OCI-LY1 (cell line): ENCODE data around the gene NUDT5.

Experiments used
- H2AFZ ChIP-seq: fragments of 200-600 bp; sonication (generic), shearing (Covaris generic); 2 replicates; pipeline ENCODE4 v1.6.0; 2014; ENCODE audit warnings: antibody characterized with exemption, mild to moderate bottlenecking, low read length
- H3F3A ChIP-seq: fragments of 200-600 bp; sonication (generic), shearing (Covaris generic); 2 replicates; pipeline ENCODE4 v1.6.0; 2014; ENCODE audit warnings: mild to moderate bottlenecking, antibody characterized with exemption, low read length, moderate library complexity; ENCODE audit not compliant: insufficient read depth
- H3K27ac ChIP-seq: fragments of 200-600 bp; sonication (generic); 2 replicates; pipeline ENCODE4 v1.5.1; 2014; ENCODE audit warnings: low read length, mixed run types, mild to moderate bottlenecking, low read depth; ENCODE audit not compliant: poor library complexity, severe bottlenecking
- H3K27me3 ChIP-seq: fragments of 200-600 bp; sonication (generic); 2 replicates; pipeline ENCODE4 v1.6.0; 2014; ENCODE audit warnings: antibody characterized with exemption, mild to moderate bottlenecking, low read length, moderate library complexity; ENCODE audit not compliant: insufficient read depth
- H3K36me3 ChIP-seq: fragments of 200-600 bp; sonication (generic); 2 replicates; pipeline ENCODE4 v1.6.1; 2014; ENCODE audit warnings: mild to moderate bottlenecking, antibody characterized with exemption, low read length, moderate library complexity, mixed read lengths; ENCODE audit not compliant: insufficient read depth
- H3K4me1 ChIP-seq: fragments of 200-600 bp; sonication (generic); 2 replicates; pipeline ENCODE4 v1.5.1; 2014; ENCODE audit warnings: mild to moderate bottlenecking, low read length, moderate library complexity; ENCODE audit not compliant: insufficient read depth, severe bottlenecking
- H3K4me2 ChIP-seq: fragments of 200-600 bp; sonication (generic), shearing (Covaris generic); 2 replicates; pipeline ENCODE4 v1.6.1; 2014; ENCODE audit warnings: low read length
- H3K4me3 ChIP-seq: fragments of 200-600 bp; sonication (generic); 2 replicates; pipeline ENCODE4 v1.5.1; 2014; ENCODE audit warnings: low read length, low read depth, mild to moderate bottlenecking, mixed read lengths; ENCODE audit not compliant: poor library complexity, severe bottlenecking
- H3K79me2 ChIP-seq: fragments of 200-600 bp; shearing (Covaris generic); 2 replicates; pipeline ENCODE4 v1.6.1; 2016; ENCODE audit warnings: mixed run types, low read length, mixed read lengths; ENCODE audit not compliant: insufficient read depth
- H3K9ac ChIP-seq: fragments of 200-600 bp; sonication (generic), shearing (Covaris generic); 2 replicates; pipeline ENCODE4 v1.6.1; 2014; ENCODE audit warnings: mild to moderate bottlenecking, low read length, mixed read lengths
- H3K9me2 ChIP-seq: fragments of 200-600 bp; sonication (generic), shearing (Covaris generic); 2 replicates; pipeline ENCODE4 v1.6.1; 2014; ENCODE audit warnings: low read depth, mild to moderate bottlenecking, low read length, mixed read lengths
- H3K9me3 ChIP-seq: fragments of 200-600 bp; shearing (Covaris generic); 2 replicates; pipeline ENCODE4 v1.6.1; 2014; ENCODE audit warnings: low read length, mixed read lengths
- H4K20me1 ChIP-seq: fragments of 200-600 bp; sonication (generic), shearing (Covaris generic); 2 replicates; pipeline ENCODE4 v1.6.0; 2016; ENCODE audit warnings: mild to moderate bottlenecking, low read length; ENCODE audit not compliant: insufficient read depth
- CTCF ChIP-seq: fragments of 200-600 bp; sonication (generic), shearing (Covaris generic); IDR thresholded peaks from 2 replicates; pipeline ENCODE4 v1.5.1; 2017; ENCODE audit warnings: mild to moderate bottlenecking, antibody characterized with exemption, low read length, moderate library complexity, mixed read lengths
- EZH2 ChIP-seq: fragments of 200-600 bp; sonication (generic), shearing (Covaris generic); IDR thresholded peaks from 2 replicates; pipeline ENCODE4 v1.8.0; 2017; ENCODE audit warnings: borderline replicate concordance, mixed run types, mild to moderate bottlenecking, antibody characterized with exemption, low read length, moderate library complexity, mixed read lengths

NUDT5 gene

GRCh38 chr10:12158111-12158510, 37.6 kb downstream of the NUDT5 start:
- H3K27ac ChIP-seq = no peak overlapping the region

GRCh38 chr10:12156367-12157123, 39.1 kb downstream of the NUDT5 start:
- Histone ChIP-seq H4K20me1 (no peaks in the 10 kb centered on the region), H3K9me2 (no peaks in the 10 kb centered on the region), H3K27ac (no peak overlapping the region), H2AFZ (no peak overlapping the region), H3K36me3 (peaks cover 37% of the 10 kb centered on the region), H3K79me2 (no peaks in the 10 kb centered on the region), H3K9ac (no peak overlapping the region), H3K9me3 (no peaks in the 10 kb centered on the region), H3K4me2 (no peak overlapping the region), H3K4me1 (no peaks in the 10 kb centered on the region), H3K27me3 (no peaks in the 10 kb centered on the region), H3F3A (no peaks in the 10 kb centered on the region), H3K4me3 (no peak overlapping the region)
- no peak for TF ChIP-seq EZH2
- no peak for TF ChIP-seq CTCF

More at GRCh38 chr10:12158111-12158510, 37.6 kb downstream of the NUDT5 start:
- H2AFZ ChIP-seq = no peak overlapping the region
- no peaks in the 10 kb centered on the region for H3K9me3 ChIP-seq
- no peaks in the 10 kb centered on the region for H4K20me1 ChIP-seq
- H3K79me2 ChIP-seq = no peaks in the 10 kb centered on the region
- no peak overlapping the region for H3K4me3 ChIP-seq
- H3K36me3 ChIP-seq = peaks cover 50% of the 10 kb centered on the region
- H3F3A ChIP-seq = no peaks in the 10 kb centered on the region
- no peak overlapping the region for H3K9ac ChIP-seq
- no peaks in the 10 kb centered on the region for H3K4me1 ChIP-seq
- no peaks in the 10 kb centered on the region for H3K9me2 ChIP-seq
- no peaks in the 10 kb centered on the region for H3K27me3 ChIP-seq
- no peak overlapping the region for H3K4me2 ChIP-seq
- no peak for TF ChIP-seq CTCF
- TF ChIP-seq EZH2 = no peak

GRCh38 chr10:12154516-12154915, 41.2 kb downstream of the NUDT5 start:
- H3K4me3 ChIP-seq = no peak overlapping the region
- no peak overlapping the region for H3K27ac ChIP-seq
- no peaks in the 10 kb centered on the region for H3K9me2 ChIP-seq
- H3K9ac ChIP-seq = no peak overlapping the region
- no peak overlapping the region for H3K4me2 ChIP-seq
- no peak overlapping the region for H2AFZ ChIP-seq
- no peaks in the 10 kb centered on the region for H4K20me1 ChIP-seq
- H3K79me2 ChIP-seq = no peaks in the 10 kb centered on the region
- no peak for TF ChIP-seq EZH2
- TF ChIP-seq CTCF = no peak
- H3K4me1 ChIP-seq = no peaks in the 10 kb centered on the region
- H3K9me3 ChIP-seq = no peaks in the 10 kb centered on the region
- H3F3A ChIP-seq = no peaks in the 10 kb centered on the region
- H3K27me3 ChIP-seq = no peaks in the 10 kb centered on the region
- peaks cover 33% of the 10 kb centered on the region for H3K36me3 ChIP-seq
